ENCODE measurements around the gene HHLA2. TPM values are rescaled to one million over a fixed set of nuclear protein-coding genes. Genes with fewer than 3 reads are reported as not detected.

HHLA2 gene
- total RNA-seq, 5 donors from 2014 or later (not counting 1 experiment from before 2014, with no cell fraction given) = 0.28 to 1.5 (median 0.35) TPM

GRCh38 chr3:108391917-108392593 lies 95.7 kb downstream of the HHLA2 start:
- Histone ChIP-seq H3K9me3 (no peaks in the 10 kb centered on the region), H3K4me3 (ENCODE audit: control insufficient read depth in 1 of 2, extremely low read depth in 1 of 2, low read length in 1 of 2) (no peak overlapping the region), H3K4me1 (ENCODE audit: control insufficient read depth in 1 of 2, extremely low read depth in 1 of 2, insufficient read depth in 2 of 2, low read length in 2 of 2) (peaks cover 0 to 9% of the 10 kb centered on the region in 2 experiments), H3K27me3 (replicated peaks in 1 of 2; ENCODE audit: control insufficient read depth in 2 of 2, extremely low read depth in 1 of 2, insufficient read depth in 2 of 2, low read length in 1 of 2) (peaks cover 0 to 3% of the 10 kb centered on the region in 2 experiments), H3K36me3 (ENCODE audit: control insufficient read depth in 2 of 2, extremely low read depth in 1 of 2, insufficient read depth in 1 of 2, low read length in 1 of 2) (no peaks in the 10 kb centered on the region), H3K27ac (ENCODE audit: low read length) (no peak overlapping the region)
- H3K4me3 Mint-ChIP-seq = no peak overlapping the region
- H3K9me3 Mint-ChIP-seq = no peaks in the 10 kb centered on the region
- no peaks in the 10 kb centered on the region for H3K36me3 Mint-ChIP-seq
- peaks cover 0 to 9% (median 1%) of the 10 kb centered on the region in 3 donors for H3K4me1 Mint-ChIP-seq
- H3K27me3 Mint-ChIP-seq = peaks cover 0 to 8% of the 10 kb centered on the region in 2 donors
- POLR2A ChIA-PET = no interaction called here
- WGBS (ENCODE audit: insufficient coverage) = no CpG with 5 or more reads among the region's 3 CpGs
- CTCF ChIA-PET = no interaction called here
- ATAC-seq (replicated peaks in 1 of 4) = no peak
- no peak for DNase-seq
- no peak overlapping the region for H3K27ac Mint-ChIP-seq

- CTCF ChIA-PET = no interaction called here
- Mint-ChIP-seq H3K9me3 (no peaks in the 10 kb centered on the region), H3K36me3 (no peaks in the 10 kb centered on the region), H3K27me3 (peaks cover 0 to 11% of the 10 kb centered on the region in 2 donors), H3K4me1 (peaks cover 0 to 5% (median 0%) of the 10 kb centered on the region in 3 donors), H3K4me3 (no peak overlapping the region), H3K27ac (no peak overlapping the region)
- ATAC-seq (replicated peaks in 1 of 4) (no peak), DNase-seq (no peak)
- peaks cover 0 to 3% of the 10 kb centered on the region in 2 experiments for H3K27me3 ChIP-seq (replicated peaks in 1 of 2; ENCODE audit: control insufficient read depth in 2 of 2, extremely low read depth in 1 of 2, insufficient read depth in 2 of 2, low read length in 1 of 2)
- no peaks in the 10 kb centered on the region for H3K9me3 ChIP-seq
- H3K4me1 ChIP-seq (ENCODE audit: control insufficient read depth in 1 of 2, extremely low read depth in 1 of 2, insufficient read depth in 2 of 2, low read length in 2 of 2) = peaks cover 0 to 8% of the 10 kb centered on the region in 2 experiments
- H3K27ac ChIP-seq (ENCODE audit: low read length) = no peak overlapping the region
- WGBS (ENCODE audit: insufficient coverage) = 100% methylated on average over 1 of the region's 3 CpGs
- H3K4me3 ChIP-seq (ENCODE audit: control insufficient read depth in 1 of 2, extremely low read depth in 1 of 2, low read length in 1 of 2) = no peak overlapping the region
- no peaks in the 10 kb centered on the region for H3K36me3 ChIP-seq (ENCODE audit: control insufficient read depth in 2 of 2, extremely low read depth in 1 of 2, insufficient read depth in 1 of 2, low read length in 1 of 2)
- POLR2A ChIA-PET = no interaction called here
Measured at GRCh38 chr3:108393128-108393900, 97.0 kb downstream of the HHLA2 start.

- H3K9me3 ChIP-seq = no peaks in the 10 kb centered on the region
- Mint-ChIP-seq H3K4me3 (no peak overlapping the region), H3K36me3 (no peaks in the 10 kb centered on the region), H3K27ac (no peak overlapping the region), H3K27me3 (peaks cover 0 to 11% of the 10 kb centered on the region in 2 donors), H3K4me1 (peaks cover 0 to 2% (median 0%) of the 10 kb centered on the region in 3 donors), H3K9me3 (no peaks in the 10 kb centered on the region)
- no peak for DNase-seq
- POLR2A ChIA-PET = no interaction called here
- H3K36me3 ChIP-seq (ENCODE audit: control insufficient read depth in 2 of 2, extremely low read depth in 1 of 2, insufficient read depth in 1 of 2, low read length in 1 of 2) = no peaks in the 10 kb centered on the region
- no CpG with 5 or more reads among the region's 2 CpGs for WGBS (ENCODE audit: insufficient coverage)
- no peak overlapping the region for H3K4me3 ChIP-seq (ENCODE audit: control insufficient read depth in 1 of 2, extremely low read depth in 1 of 2, low read length in 1 of 2)
- H3K4me1 ChIP-seq (ENCODE audit: control insufficient read depth in 1 of 2, extremely low read depth in 1 of 2, insufficient read depth in 2 of 2, low read length in 2 of 2) = peaks cover 0 to 6% of the 10 kb centered on the region in 2 experiments
- peaks cover 0 to 3% of the 10 kb centered on the region in 2 experiments for H3K27me3 ChIP-seq (replicated peaks in 1 of 2; ENCODE audit: control insufficient read depth in 2 of 2, extremely low read depth in 1 of 2, insufficient read depth in 2 of 2, low read length in 1 of 2)
- CTCF ChIA-PET = no interaction called here
- ATAC-seq (replicated peaks in 1 of 4) = no peak
- H3K27ac ChIP-seq (ENCODE audit: low read length) = no peak overlapping the region
Measured at GRCh38 chr3:108394016-108394415, 97.7 kb downstream of the HHLA2 start.

- no peak overlapping the region for H3K4me3 Mint-ChIP-seq
- H3K9me3 Mint-ChIP-seq = no peaks in the 10 kb centered on the region
- peaks cover 0 to 2% (median 0%) of the 10 kb centered on the region in 3 donors for H3K4me1 Mint-ChIP-seq
- ChIA-PET CTCF (no interaction called here), POLR2A (no interaction called here)
- no peak overlapping the region for H3K27ac ChIP-seq (ENCODE audit: low read length)
- no peaks in the 10 kb centered on the region for H3K9me3 ChIP-seq
- peaks cover 0 to 11% of the 10 kb centered on the region in 2 donors for H3K27me3 Mint-ChIP-seq
- ATAC-seq (replicated peaks in 1 of 4) (no peak), DNase-seq (no peak)
- no peaks in the 10 kb centered on the region for H3K36me3 ChIP-seq (ENCODE audit: control insufficient read depth in 2 of 2, extremely low read depth in 1 of 2, insufficient read depth in 1 of 2, low read length in 1 of 2)
- H3K4me3 ChIP-seq (ENCODE audit: control insufficient read depth in 1 of 2, extremely low read depth in 1 of 2, low read length in 1 of 2) = no peak overlapping the region
- no CpG with 5 or more reads among the region's 3 CpGs for WGBS (ENCODE audit: insufficient coverage)
- H3K4me1 ChIP-seq (ENCODE audit: control insufficient read depth in 1 of 2, extremely low read depth in 1 of 2, insufficient read depth in 2 of 2, low read length in 2 of 2) = peaks cover 0 to 6% of the 10 kb centered on the region in 2 experiments
- peaks cover under 1% of the 10 kb centered on the region for H3K36me3 Mint-ChIP-seq
- no peak overlapping the region for H3K27ac Mint-ChIP-seq
- H3K27me3 ChIP-seq (replicated peaks in 1 of 2; ENCODE audit: control insufficient read depth in 2 of 2, extremely low read depth in 1 of 2, insufficient read depth in 2 of 2, low read length in 1 of 2) = peaks cover 0 to 3% of the 10 kb centered on the region in 2 experiments
Measured at GRCh38 chr3:108394563-108394962, 98.2 kb downstream of the HHLA2 start.

GRCh38 chr3:108396336-108396735 lies 100.0 kb downstream of the HHLA2 start:
- no peak overlapping the region for H3K4me3 ChIP-seq (ENCODE audit: control insufficient read depth in 1 of 2, extremely low read depth in 1 of 2, low read length in 1 of 2)
- no peak overlapping the region for H3K4me3 Mint-ChIP-seq
- H3K9me3 ChIP-seq = no peaks in the 10 kb centered on the region
- WGBS (ENCODE audit: insufficient coverage) = no CpG with 5 or more reads among the region's 1 CpG
- peaks cover 0 to 11% of the 10 kb centered on the region in 2 donors for H3K27me3 Mint-ChIP-seq
- peaks cover 0 to 6% of the 10 kb centered on the region in 2 experiments for H3K4me1 ChIP-seq (ENCODE audit: control insufficient read depth in 1 of 2, extremely low read depth in 1 of 2, insufficient read depth in 2 of 2, low read length in 2 of 2)
- peaks cover 0 to 3% of the 10 kb centered on the region in 2 experiments for H3K27me3 ChIP-seq (replicated peaks in 1 of 2; ENCODE audit: control insufficient read depth in 2 of 2, extremely low read depth in 1 of 2, insufficient read depth in 2 of 2, low read length in 1 of 2)
- POLR2A ChIA-PET = no interaction called here
- no peak overlapping the region for H3K27ac Mint-ChIP-seq
- no peak for DNase-seq
- ATAC-seq (replicated peaks in 1 of 4) = no peak
- H3K27ac ChIP-seq (ENCODE audit: low read length) = no peak overlapping the region
- peaks cover 6% of the 10 kb centered on the region for H3K36me3 Mint-ChIP-seq
- H3K4me1 Mint-ChIP-seq = peaks cover 0 to 2% (median 0%) of the 10 kb centered on the region in 3 donors
- CTCF ChIA-PET = no interaction called here
- H3K9me3 Mint-ChIP-seq = no peaks in the 10 kb centered on the region
- no peaks in the 10 kb centered on the region for H3K36me3 ChIP-seq (ENCODE audit: control insufficient read depth in 2 of 2, extremely low read depth in 1 of 2, insufficient read depth in 1 of 2, low read length in 1 of 2)

GRCh38 chr3:108398510-108398909 lies 102.2 kb downstream of the HHLA2 start:
- ChIA-PET CTCF (no interaction called here), POLR2A (no interaction called here)
- DNase-seq (no peak), ATAC-seq (replicated peaks in 1 of 4) (no peak)
- H3K9me3 ChIP-seq = no peaks in the 10 kb centered on the region
- Mint-ChIP-seq H3K27ac (no peak overlapping the region), H3K9me3 (no peaks in the 10 kb centered on the region), H3K4me1 (peaks cover 0 to 2% (median 0%) of the 10 kb centered on the region in 3 donors), H3K36me3 (peaks cover 6% of the 10 kb centered on the region), H3K4me3 (no peak overlapping the region), H3K27me3 (peaks cover 0 to 3% of the 10 kb centered on the region in 2 donors)
- WGBS (ENCODE audit: insufficient coverage) = 97% methylated on average over 4 of the region's 6 CpGs
- no peak overlapping the region for H3K27ac ChIP-seq (ENCODE audit: low read length)
- H3K27me3 ChIP-seq (replicated peaks in 1 of 2; ENCODE audit: control insufficient read depth in 2 of 2, extremely low read depth in 1 of 2, insufficient read depth in 2 of 2, low read length in 1 of 2) = no peaks in the 10 kb centered on the region
- peaks cover 0 to 6% of the 10 kb centered on the region in 2 experiments for H3K4me1 ChIP-seq (ENCODE audit: control insufficient read depth in 1 of 2, extremely low read depth in 1 of 2, insufficient read depth in 2 of 2, low read length in 2 of 2)
- H3K36me3 ChIP-seq (ENCODE audit: control insufficient read depth in 2 of 2, extremely low read depth in 1 of 2, insufficient read depth in 1 of 2, low read length in 1 of 2) = no peaks in the 10 kb centered on the region
- no peak overlapping the region for H3K4me3 ChIP-seq (ENCODE audit: control insufficient read depth in 1 of 2, extremely low read depth in 1 of 2, low read length in 1 of 2)
